NT2/D1 (cell line): Measurements from ENCODE around the gene UQCC2.

ENCODE experiments used
- DNase-seq: peaks from one replicate; pipeline ENCODE4 v3.0.0-alpha.2; 2011; ENCODE audit warnings: low read depth, low spot score
- H3K27me3 ChIP-seq: 2 replicates; pipeline ENCODE4 v1.6.0; 2011; ENCODE audit warnings: mild to moderate bottlenecking; ENCODE audit not compliant: insufficient read length, insufficient read depth
- H3K36me3 ChIP-seq: 2 replicates; pipeline ENCODE4 v1.6.1; 2011; ENCODE audit warnings: mild to moderate bottlenecking, low read length, mixed read lengths; ENCODE audit not compliant: insufficient read depth, insufficient read length
- H3K4me1 ChIP-seq: 2 replicates; pipeline ENCODE4 v1.5.1; 2011; ENCODE audit not compliant: insufficient read depth, insufficient read length
- H3K4me3 ChIP-seq: 2 replicates; pipeline ENCODE4 v1.5.1; 2011; ENCODE audit warnings: low read depth; ENCODE audit not compliant: insufficient read length
- H3K9ac ChIP-seq: 2 replicates; pipeline ENCODE4 v1.6.0; 2011; ENCODE audit warnings: low read depth; ENCODE audit not compliant: insufficient read length
- H3K9me3 ChIP-seq: 2 replicates; pipeline ENCODE4 v1.5.1; 2011; ENCODE audit warnings: mild to moderate bottlenecking, low read length; ENCODE audit not compliant: insufficient read depth
- SUZ12 ChIP-seq: IDR thresholded peaks from 2 replicates; pipeline ENCODE4 v1.6.1; 2011; ENCODE audit not compliant: insufficient read length, insufficient read depth; ENCODE audit errors: extremely low read depth
- YY1 ChIP-seq: IDR thresholded peaks from 2 replicates; pipeline ENCODE4 v1.6.1; 2011; ENCODE audit not compliant: insufficient read length, insufficient read depth
- ZNF274 ChIP-seq: IDR thresholded peaks from 2 replicates; pipeline ENCODE4 v1.6.1; 2011; ENCODE audit warnings: mild to moderate bottlenecking, low read depth, low read length

The UQCC2 gene

DNA sequence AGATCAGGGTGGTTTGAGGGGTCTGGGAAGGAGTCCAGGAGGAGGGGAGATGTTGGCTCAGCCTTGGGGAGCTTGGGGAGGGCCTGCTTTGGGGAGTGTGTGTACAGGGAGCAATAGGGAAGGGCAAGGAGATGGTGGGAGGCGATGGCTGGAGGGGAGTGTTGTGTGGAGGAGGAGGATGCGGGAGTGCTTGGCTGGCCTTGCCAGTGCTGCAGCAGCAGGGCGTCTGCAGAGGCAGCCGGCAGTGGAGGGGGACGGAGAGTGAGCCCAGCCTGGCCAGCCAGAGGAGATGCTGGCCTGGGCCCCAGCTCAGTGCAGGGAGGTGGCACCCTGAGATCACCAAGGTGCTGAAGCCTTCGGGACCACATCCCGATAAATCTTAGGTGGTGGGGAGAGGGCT lies 31.3 kb upstream of the UQCC2 start:
- no peak for DNase-seq
- H3K36me3 ChIP-seq: peaks cover 2% of the 10 kb centered on the region
- H3K4me1 ChIP-seq: peaks cover 20% of the 10 kb centered on the region
- H3K27me3 ChIP-seq: no peaks in the 10 kb centered on the region
- no peak overlapping the region for H3K4me3 ChIP-seq
- no peak for TF ChIP-seq YY1
- no peak for TF ChIP-seq SUZ12
- TF ChIP-seq ZNF274: no peak
- H3K9me3 ChIP-seq: no peaks in the 10 kb centered on the region
- H3K9ac ChIP-seq: no peak overlapping the region

DNA sequence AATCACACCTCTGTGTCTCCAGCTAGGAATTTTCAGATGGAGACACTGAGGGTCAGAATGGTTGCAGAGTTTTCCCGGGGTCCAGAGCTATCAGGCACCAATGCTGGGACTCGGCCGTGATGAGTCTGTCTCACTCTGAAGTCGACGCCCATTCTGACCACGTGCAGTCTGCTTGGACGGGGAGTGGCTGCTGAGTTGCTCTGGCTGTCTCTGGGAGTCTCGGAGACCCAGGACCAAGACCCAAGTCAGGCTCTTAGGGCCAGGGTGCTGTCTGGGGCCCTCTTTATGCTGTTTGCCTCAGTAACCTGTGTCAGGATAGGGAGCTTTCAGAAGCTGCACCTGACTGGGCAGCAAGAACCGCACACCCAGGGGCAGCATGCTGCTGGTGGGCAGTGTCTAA lies 30.6 kb upstream of the UQCC2 start:
- no peak for DNase-seq
- Histone ChIP-seq H3K9ac (no peak overlapping the region), H3K27me3 (no peaks in the 10 kb centered on the region), H3K9me3 (no peaks in the 10 kb centered on the region), H3K4me3 (no peak overlapping the region), H3K4me1 (peaks cover 20% of the 10 kb centered on the region), H3K36me3 (peaks cover 2% of the 10 kb centered on the region)
- TF ChIP-seq SUZ12: no peak
- TF ChIP-seq YY1: no peak
- TF ChIP-seq ZNF274: no peak

- H3K36me3 ChIP-seq: peaks cover 2% of the 10 kb centered on the region
- TF ChIP-seq SUZ12 (no peak), YY1 (no peak)
- H3K4me1 ChIP-seq: peaks cover 7% of the 10 kb centered on the region
- H3K9me3 ChIP-seq: no peaks in the 10 kb centered on the region
- H3K27me3 ChIP-seq: no peaks in the 10 kb centered on the region
- H3K9ac ChIP-seq: no peak overlapping the region
- no peak overlapping the region for H3K4me3 ChIP-seq
- DNase-seq: no peak
These were observed 29.3 kb upstream of the UQCC2 start for GRCh38 chr6:33740794-33741193.

DNA sequence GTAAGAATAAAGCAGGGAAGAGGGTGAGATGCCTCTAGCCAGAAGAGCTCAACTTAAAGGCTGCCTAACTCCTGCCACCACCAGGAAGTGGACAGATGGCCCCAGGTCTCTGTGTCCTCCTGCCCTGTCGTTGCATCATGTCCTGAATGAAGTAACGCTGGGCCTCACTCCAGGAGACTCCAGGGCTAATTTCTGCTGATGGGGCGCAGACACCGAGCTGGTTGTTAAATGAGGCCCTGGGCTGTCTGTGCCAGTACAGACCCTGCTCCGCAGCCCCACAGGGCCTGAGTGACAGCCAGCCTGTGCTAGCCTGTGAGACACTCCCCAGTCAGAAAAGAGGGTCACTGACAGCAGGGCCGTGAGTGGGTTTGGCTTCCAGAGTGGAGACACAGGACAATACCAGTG lies 28.7 kb upstream of the UQCC2 start:
- Histone ChIP-seq H3K27me3 (no peaks in the 10 kb centered on the region), H3K9me3 (no peaks in the 10 kb centered on the region), H3K36me3 (peaks cover 3% of the 10 kb centered on the region), H3K9ac (no peak overlapping the region), H3K4me1 (peaks cover 3% of the 10 kb centered on the region), H3K4me3 (no peak overlapping the region)
- TF ChIP-seq SUZ12 (no peak), ZNF274 (no peak), YY1 (no peak)
- DNase-seq: no peak

DNA sequence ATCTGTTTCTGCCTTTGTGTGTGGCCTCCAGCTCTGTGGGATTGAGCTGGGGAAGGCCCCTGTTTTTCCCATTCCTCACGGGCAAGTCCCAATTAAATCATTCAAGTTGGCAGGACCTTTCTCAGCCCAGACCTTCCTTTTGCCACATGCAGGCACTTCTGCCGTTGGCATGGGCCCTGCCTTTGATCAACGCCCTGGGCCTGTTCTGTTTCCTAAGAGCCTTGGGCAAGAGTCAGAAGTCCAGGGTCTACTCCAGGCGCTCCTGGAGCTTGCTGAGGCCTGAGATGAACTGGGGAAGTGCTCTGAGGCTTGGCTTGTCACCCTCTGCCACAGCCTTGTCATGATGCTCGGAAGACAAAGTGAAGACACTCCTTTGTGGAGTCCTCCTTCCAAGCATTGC lies 28.1 kb upstream of the UQCC2 start:
- DNase-seq: no peak
- peaks cover 10% of the 10 kb centered on the region for H3K36me3 ChIP-seq
- H3K4me3 ChIP-seq: no peak overlapping the region
- peaks cover under 1% of the 10 kb centered on the region for H3K4me1 ChIP-seq
- no peak for TF ChIP-seq YY1
- TF ChIP-seq ZNF274: no peak
- TF ChIP-seq SUZ12: no peak
- H3K9me3 ChIP-seq: no peaks in the 10 kb centered on the region
- no peaks in the 10 kb centered on the region for H3K27me3 ChIP-seq
- H3K9ac ChIP-seq: no peak overlapping the region

DNA sequence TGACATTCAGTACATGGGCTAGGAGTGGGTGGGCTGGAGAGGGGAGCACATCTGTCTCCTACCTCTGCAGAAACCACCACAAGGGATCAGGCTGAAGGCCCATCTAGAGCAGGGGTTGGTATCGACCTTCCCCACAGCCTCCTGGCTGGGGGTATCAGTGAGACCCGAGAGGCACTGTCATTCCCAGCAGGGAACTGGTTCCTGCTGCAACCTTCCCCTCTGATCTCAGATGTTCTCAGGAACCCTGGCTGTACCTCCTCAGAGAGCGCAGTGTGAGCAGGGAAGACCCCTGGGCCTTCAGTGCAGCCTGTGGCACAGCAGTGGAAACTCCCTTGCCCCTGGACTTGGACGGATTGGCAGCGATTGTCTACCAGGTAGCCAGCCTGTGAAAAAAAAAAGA lies 27.4 kb upstream of the UQCC2 start:
- no peak for TF ChIP-seq YY1
- no peak for TF ChIP-seq SUZ12
- no peak for TF ChIP-seq ZNF274
- H3K36me3 ChIP-seq: peaks cover 10% of the 10 kb centered on the region
- H3K27me3 ChIP-seq: no peaks in the 10 kb centered on the region
- no peaks in the 10 kb centered on the region for H3K9me3 ChIP-seq
- H3K9ac ChIP-seq: no peak overlapping the region
- no peak for DNase-seq
- no peak overlapping the region for H3K4me3 ChIP-seq
- H3K4me1 ChIP-seq: peaks cover 3% of the 10 kb centered on the region

DNA sequence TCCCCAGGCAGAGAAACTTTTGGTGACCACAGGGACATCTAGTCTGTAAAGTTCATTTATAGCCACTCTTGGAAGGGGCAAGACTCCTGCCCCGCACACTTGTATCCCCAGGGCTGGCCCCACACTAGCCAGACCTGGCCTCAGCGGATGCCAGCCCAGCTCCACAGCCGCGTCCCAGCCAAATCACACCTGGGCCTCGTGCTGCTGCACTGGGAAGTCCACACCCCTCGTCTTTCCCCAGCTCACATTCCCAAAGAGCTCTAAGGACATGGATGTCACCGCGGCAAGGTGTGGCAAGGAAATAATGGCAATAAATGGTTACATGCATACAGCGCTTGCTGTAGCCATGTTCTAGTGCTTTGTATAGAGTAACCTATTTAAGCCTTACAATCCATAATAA lies 26.7 kb upstream of the UQCC2 start:
- Histone ChIP-seq H3K36me3 (peaks cover 10% of the 10 kb centered on the region), H3K9me3 (no peaks in the 10 kb centered on the region)
- DNase-seq: no peak

More for the DNA sequence above, 26.7 kb upstream of the UQCC2 start:
- TF ChIP-seq ZNF274: no peak
- TF ChIP-seq SUZ12: no peak
- TF ChIP-seq YY1: no peak
- peaks cover 6% of the 10 kb centered on the region for H3K4me1 ChIP-seq
- H3K27me3 ChIP-seq: no peaks in the 10 kb centered on the region
- no peak overlapping the region for H3K4me3 ChIP-seq
- no peak overlapping the region for H3K9ac ChIP-seq
